IMR-90 (cell line): ENCODE measurements around the gene SEMA6A. TPM values are rescaled to one million over a fixed set of nuclear protein-coding genes. Genes with fewer than 3 reads are reported as not detected.

ENCODE experiments used
- ATAC-seq: fragments of 200-7000 bp; cut with Tn5 transposase; 2 replicates; pipeline ENCODE4 v1.9.1; 2020; ENCODE audit warnings: low read depth, mild to moderate bottlenecking, moderate library complexity
- BruUV-seq: library from RNA; stranded (reverse); fragments of 400-500 nt; replicated peaks from 2 replicates; lab custom pipeline; 2021; lab: Mats Ljungman, UMichigan
- CTCF ChIA-PET: fragments of 300-600 bp; formaldehyde crosslinking; extraction: SDS; loops from one replicate; lab custom pipeline; 2021; ENCODE audit warnings: antibody characterized with exemption; lab: Yijun Ruan, JAX
- POLR2A ChIA-PET: fragments of 300-600 bp; sonication (Branson Sonifier 250); formaldehyde crosslinking; loops from one replicate; lab custom pipeline; 2022; ENCODE audit warnings: antibody characterized with exemption; ENCODE audit not compliant: unreplicated experiment; lab: Charles Lee
- DNase-seq: peaks from one replicate; pipeline ENCODE4 v3.0.0; 2013
- H2AFZ ChIP-seq: replicated peaks from 2 replicates; pipeline ENCODE3; 2013; ENCODE audit warnings: low read length, mild to moderate bottlenecking; ENCODE audit not compliant: poor library complexity
- H2AK5ac ChIP-seq: 2 replicates; pipeline ENCODE4 v1.6.1; 2013; ENCODE audit warnings: low read depth, low read length, inconsistent platforms
- H2AK9ac ChIP-seq: replicated peaks from 2 replicates; pipeline ENCODE3; 2013; ENCODE audit warnings: mild to moderate bottlenecking, low read depth, low read length, moderate library complexity; ENCODE audit not compliant: poor library complexity
- H2BK120ac ChIP-seq: 2 replicates; pipeline ENCODE4 v1.6.1; 2013; ENCODE audit warnings: low read depth, low read length, inconsistent platforms
- H2BK15ac ChIP-seq: 3 replicates; pipeline ENCODE4 v1.6.1; 2013; ENCODE audit warnings: low read depth, low read length, inconsistent platforms
- H2BK20ac ChIP-seq: 2 replicates; pipeline ENCODE4 v1.6.1; 2013; ENCODE audit warnings: low read depth, mild to moderate bottlenecking, inconsistent platforms, low read length, moderate library complexity
- H2BK5ac ChIP-seq: 2 replicates; pipeline ENCODE4 v1.6.1; 2013; ENCODE audit warnings: mild to moderate bottlenecking, low read depth, low read length, inconsistent platforms; ENCODE audit not compliant: poor library complexity, severe bottlenecking
- H3K14ac ChIP-seq: replicated peaks from 2 replicates; pipeline ENCODE4 v1.6.1; 2013; ENCODE audit warnings: low read depth, low read length, inconsistent platforms
- H3K18ac ChIP-seq: 2 replicates; pipeline ENCODE4 v1.6.1; 2013; ENCODE audit warnings: low read depth, low read length, control low read depth
- H3K23ac ChIP-seq: 2 replicates; pipeline ENCODE4 v1.6.1; 2013; ENCODE audit warnings: low read depth, low read length, inconsistent platforms
- H3K27ac ChIP-seq: 2 replicates; pipeline ENCODE4 v1.5.1; 2013; ENCODE audit warnings: mild to moderate bottlenecking, control low read depth, low read length; ENCODE audit not compliant: insufficient read depth
- H3K27me3 ChIP-seq: 2 replicates; pipeline ENCODE4 v1.6.1; 2013; ENCODE audit warnings: low read length; ENCODE audit not compliant: control insufficient read depth, insufficient read depth
- H3K36me3 ChIP-seq: 2 replicates; pipeline ENCODE4 v1.6.1; 2013; ENCODE audit warnings: low read length, mixed read lengths; ENCODE audit not compliant: control insufficient read depth, insufficient read depth
- H3K4ac ChIP-seq: 2 replicates; pipeline ENCODE4 v1.6.1; 2013; ENCODE audit warnings: low read depth, low read length, inconsistent platforms
- H3K4me1 ChIP-seq: 2 replicates; pipeline ENCODE4 v1.6.1; 2013; ENCODE audit warnings: low read length, mixed read lengths; ENCODE audit not compliant: control insufficient read depth, insufficient read depth
- H3K4me2 ChIP-seq: 2 replicates; pipeline ENCODE4 v1.6.1; 2013; ENCODE audit warnings: low read depth, mild to moderate bottlenecking, control low read depth, low read length, moderate library complexity
- H3K4me3 ChIP-seq: 2 replicates; pipeline ENCODE4 v1.5.1; 2013; ENCODE audit warnings: low read depth, mild to moderate bottlenecking, control low read depth, low read length, moderate library complexity; ENCODE audit not compliant: insufficient read depth
- H3K56ac ChIP-seq: 2 replicates; pipeline ENCODE4 v1.6.1; 2013; ENCODE audit warnings: low read length, inconsistent platforms; ENCODE audit not compliant: insufficient read depth; ENCODE audit errors: extremely low read depth
- H3K79me1 ChIP-seq, 2 experiments: 2 replicates each; pipeline ENCODE4 v1.6.1; 2013; ENCODE audit warnings: low read length in 2 of 2, inconsistent platforms in 1 of 2, low read depth in 1 of 2
- H3K9ac ChIP-seq: 2 replicates; pipeline ENCODE4 v1.6.1; 2013; ENCODE audit warnings: low read depth, low read length, control low read depth
- H3K9me1 ChIP-seq: 2 replicates; pipeline ENCODE4 v1.6.1; 2013; ENCODE audit warnings: low read length, inconsistent platforms; ENCODE audit not compliant: insufficient read depth
- H3K9me3 ChIP-seq: 2 replicates; pipeline ENCODE4 v1.6.1; 2013; ENCODE audit warnings: low read length; ENCODE audit not compliant: control insufficient read depth, insufficient read depth
- H4K20me1 ChIP-seq: 2 replicates; pipeline ENCODE4 v1.6.1; 2013; ENCODE audit warnings: low read length, inconsistent platforms; ENCODE audit not compliant: insufficient read depth
- H4K5ac ChIP-seq: 2 replicates; pipeline ENCODE4 v1.6.1; 2013; ENCODE audit warnings: mild to moderate bottlenecking, low read depth, low read length, control low read depth
- H4K8ac ChIP-seq, 2 experiments: 2 replicates each; pipeline ENCODE4 v1.6.1; 2013; ENCODE audit warnings: low read depth in 2 of 2, low read length in 2 of 2, control low read depth in 1 of 2, inconsistent platforms in 1 of 2
- H4K91ac ChIP-seq: 2 replicates; pipeline ENCODE4 v1.6.1; 2013; ENCODE audit warnings: low read depth, low read length, inconsistent platforms; ENCODE audit not compliant: insufficient read depth
- CEBPB ChIP-seq: IDR thresholded peaks from 2 replicates; pipeline ENCODE4 v1.6.1; 2012; ENCODE audit warnings: low read depth, low read length, improper control_type of control experiment
- CHD1 ChIP-seq: IDR thresholded peaks from 2 replicates; pipeline ENCODE4 v1.6.1; 2012; ENCODE audit warnings: low read depth, low read length, improper control_type of control experiment
- CTCF ChIP-seq: conservative IDR thresholded peaks from 2 replicates; pipeline ENCODE4 v1.5.1; 2012; ENCODE audit warnings: mild to moderate bottlenecking, low read depth, low read length, improper control_type of control experiment
- FOS ChIP-seq: fragments of 150-350 bp; IDR thresholded peaks from 2 replicates; pipeline ENCODE4 v1.6.1; 2016; ENCODE audit warnings: low read depth, low read length
- RAD21 ChIP-seq: IDR thresholded peaks from 2 replicates; pipeline ENCODE4 v1.6.1; 2012; ENCODE audit warnings: low read length, improper control_type of control experiment
- SMC3 ChIP-seq: fragments of 150-350 bp; IDR thresholded peaks from 2 replicates; pipeline ENCODE4 v1.6.1; 2016; ENCODE audit warnings: low read depth, mild to moderate bottlenecking, antibody characterized with exemption, low read length, moderate library complexity
- WGBS, 2 experiments: methylation state at CpG; one replicate each; pipeline versions ENCODE4 v1.1.5 to v1.1.7; 2013; ENCODE audit warnings: missing lambda C conversion rate in 2 of 2; ENCODE audit not compliant: insufficient read length in 1 of 2; ENCODE audit errors: extremely low coverage in 2 of 2; 5-methylcytosine and 5-hydroxymethylcytosine counted together
- dilution Hi-C: fragments of 300-500 bp; cut with HindIII; formaldehyde crosslinking; loops from one replicate; pipeline ENCODE4 v1.14.3; 2018; ENCODE audit warnings: low sequenced_read_pairs; ENCODE audit not compliant: unreplicated experiment
- in situ Hi-C: fragments of 300-500 bp; cut with MboI; formaldehyde crosslinking; loops from 3 replicates; pipeline ENCODE4 v1.14.3; 2019; ENCODE audit warnings: low sequenced_read_pairs, inconsistent platforms, mixed read lengths
- intact Hi-C: fragments of 100-400 bp; cut with micrococcal nuclease; formaldehyde crosslinking; loops from 2 replicates; pipeline ENCODE4 v1.10.0; 2022
- polyA plus RNA-seq, 3 experiments: library from polyadenylated mRNA; depleted of rRNA; stranded (reverse); fragments of >200 nt; gene quantifications; 2 replicates each; pipeline ENCODE4 v1.2.3, GENCODE V29; 2012; ENCODE audit warnings: low replicate concordance in 1 of 3
- total RNA-seq: library from RNA; depleted of rRNA; stranded (reverse); fragments of >200 nt; gene quantifications from 2 replicates; pipeline ENCODE4 v1.2.3, GENCODE V29; 2012

SEMA6A gene
- total and polyA plus RNA-seq, 2 of the 4 experiments (the other 2 are of a cell fraction) = 0.27 to 0.36 TPM

- no peaks in the 10 kb centered on the region; the same call in 1 of the 2 replicates for H3K9me3 ChIP-seq
- dilution Hi-C loops = no loop called here
- H3K4me1 ChIP-seq = no peaks in the 10 kb centered on the region; the same call in 1 of the 2 replicates
- no peak overlapping the region for H4K5ac ChIP-seq
- H3K18ac ChIP-seq = no peak overlapping the region
- no peak overlapping the region for H3K14ac ChIP-seq
- no peak overlapping the region for H3K56ac ChIP-seq
- H4K8ac ChIP-seq = no peak overlapping the region
- no peak overlapping the region for H2AK9ac ChIP-seq
- H3K9me1 ChIP-seq = no peaks in the 10 kb centered on the region
- peaks cover 47% of the 10 kb centered on the region for H3K27me3 ChIP-seq
- no peak overlapping the region for H2AK5ac ChIP-seq
- no peak overlapping the region for H3K23ac ChIP-seq
- H3K27ac ChIP-seq = no peak overlapping the region
- intact Hi-C loops = loop anchor here (10.0 kb wide), 1 partner anchor 939 kb away; no protein-coding TSS in a partner anchor
- peak; percentile 48 for ATAC-seq
- ChIA-PET POLR2A (no interaction called here), CTCF (interaction anchor here (0.7 kb wide), 1 partner anchor 625 kb away, joined by 3 read pairs; no protein-coding TSS in a partner anchor)
- no peak overlapping the region for H2BK120ac ChIP-seq
- no peak for TF ChIP-seq CEBPB
- TF ChIP-seq CTCF = peak; percentile 64
- no peak for TF ChIP-seq CHD1
- TF ChIP-seq RAD21 = peak; percentile 51
- TF ChIP-seq FOS = no peak
- peak; percentile 41 for TF ChIP-seq SMC3
- DNase-seq = peak; percentile 19
- 7% methylated on average over 10 of the region's 44 CpGs; no CpG with 5 or more reads in 1 of the 2 experiments for WGBS, 2 experiments
- H3K79me1 ChIP-seq = no peaks in the 10 kb centered on the region
- no peak overlapping the region for H4K91ac ChIP-seq
- H2BK15ac ChIP-seq = no peak overlapping the region
- peak overlapping the region; percentile 69 for H2AFZ ChIP-seq
- no peaks in the 10 kb centered on the region for H4K20me1 ChIP-seq
- no peak overlapping the region for H3K4me3 ChIP-seq
- H3K4me2 ChIP-seq = peak overlapping the region; percentile 74
- in situ Hi-C loops = no loop called here
- H2BK5ac ChIP-seq = no peak overlapping the region
- no TSS peak for BruUV-seq
- H3K36me3 ChIP-seq = no peaks in the 10 kb centered on the region
- no peak overlapping the region for H3K4ac ChIP-seq
- no peak overlapping the region for H2BK20ac ChIP-seq
- no peak overlapping the region for H3K9ac ChIP-seq
Measured at GRCh38 chr5:116576053-116576713, 1.6 kb upstream of the SEMA6A start.
